NCI-H226 (cell line): ENCODE data around the gene CDH12.

ENCODE experiments used
- DNase-seq: peaks from one replicate; pipeline ENCODE4 v3.0.0-alpha.2; 2015

The CDH12 gene

GRCh38 chr5:22757776-22758175 is 95.4 kb downstream of the CDH12 start:
- DNase-seq, result no peak

- DNase-seq, result no peak
Measured at GRCh38 chr5:22754155-22754554, 99.0 kb downstream of the CDH12 start.

GRCh38 chr5:22751536-22751935 is 101.6 kb downstream of the CDH12 start:
- DNase-seq, result no peak

- no peak for DNase-seq
Measured at GRCh38 chr5:22736443-22737003, 116.6 kb downstream of the CDH12 start.

GRCh38 chr5:22734907-22735306 is 118.2 kb downstream of the CDH12 start:
- no peak for DNase-seq

GRCh38 chr5:22728610-22729009 is 124.5 kb downstream of the CDH12 start:
- no peak for DNase-seq

- no peak for DNase-seq
Measured at GRCh38 chr5:22722491-22722890, 130.7 kb downstream of the CDH12 start.

- no peak for DNase-seq
Measured at GRCh38 chr5:22722056-22722455, 131.1 kb downstream of the CDH12 start.

- no peak for DNase-seq
Measured at GRCh38 chr5:22719842-22720241, 133.3 kb downstream of the CDH12 start.

- no peak for DNase-seq
Measured at GRCh38 chr5:22710660-22711059, 142.5 kb downstream of the CDH12 start.

- DNase-seq, result no peak
Measured at GRCh38 chr5:22709743-22710142, 143.4 kb downstream of the CDH12 start.

GRCh38 chr5:22708770-22709328 is 144.3 kb downstream of the CDH12 start:
- DNase-seq, result no peak

GRCh38 chr5:22706901-22707300 is 146.2 kb downstream of the CDH12 start:
- no peak for DNase-seq

- DNase-seq, result no peak
Measured at GRCh38 chr5:22699319-22699718, 153.8 kb downstream of the CDH12 start.

GRCh38 chr5:22693121-22693520 is 160.0 kb downstream of the CDH12 start:
- no peak for DNase-seq

GRCh38 chr5:22683050-22683449 is 170.1 kb downstream of the CDH12 start:
- no peak for DNase-seq

- DNase-seq, result peak; percentile 4
Measured at GRCh38 chr5:22678886-22679285, 174.3 kb downstream of the CDH12 start.

- no peak for DNase-seq
Measured at GRCh38 chr5:22673131-22673530, 180.0 kb downstream of the CDH12 start.

- no peak for DNase-seq
Measured at GRCh38 chr5:22669345-22669744, 183.8 kb downstream of the CDH12 start.

- DNase-seq, result peak; percentile 76
Measured at GRCh38 chr5:22665801-22666200, 187.3 kb downstream of the CDH12 start.

- DNase-seq, result peak; percentile 51
Measured at GRCh38 chr5:22663134-22663533, 190.0 kb downstream of the CDH12 start.

- DNase-seq, result no peak
Measured at GRCh38 chr5:22662391-22662790, 190.8 kb downstream of the CDH12 start.

GRCh38 chr5:22651355-22651754 is 201.8 kb downstream of the CDH12 start:
- peak; percentile 9 for DNase-seq

GRCh38 chr5:22650511-22650910 is 202.6 kb downstream of the CDH12 start:
- DNase-seq, result no peak

GRCh38 chr5:22649074-22649473 is 204.1 kb downstream of the CDH12 start:
- peak; percentile 61 for DNase-seq
